K562 (cell line): ENCODE measurements around the gene LASP1NB.
A peak's percentile ranks its signal among the peaks of the same experiment; 100 is the strongest.

ENCODE experiments used
- ATAC-seq: fragments of 200-7000 bp; cut with Tn5 transposase; 3 replicates; pipeline ENCODE4 v1.9.1; 2020; ENCODE audit warnings: moderate library complexity
- BruUV-seq: library from RNA; stranded (reverse); fragments of 400-500 nt; replicated peaks from 2 replicates; lab custom pipeline; 2021; lab: Mats Ljungman, UMichigan
- CTCF ChIA-PET: fragments of 300-600 bp; formaldehyde crosslinking; extraction: SDS; loops from one replicate; lab custom pipeline; 2021; ENCODE audit warnings: low intra/inter-chr PET ratio; lab: Yijun Ruan, JAX
- POLR2A ChIA-PET: fragments of 300-600, 350-650 bp; sonication (Branson Sonifier 250); formaldehyde crosslinking; extraction: SDS; loops from one replicate; lab custom pipeline; 2021; ENCODE audit warnings: antibody characterized with exemption, inconsistent platforms; lab: Yijun Ruan, JAX
- DNase-seq, 4 experiments: peaks; one replicate each; pipeline versions ENCODE4 v3.0.0 to v3.0.0-alpha.2; 2011 to 2018; ENCODE audit warnings: low spot score in 3 of 4, mixed read lengths in 3 of 4; ENCODE audit errors: extremely low read depth in 1 of 4
- FAIRE-seq: peaks from 2 replicates; lab custom pipeline; 2011; peaks lifted over from hg19 to GRCh38; lab: Jason Lieb, UNC
- H2AFZ ChIP-seq: 2 replicates; pipeline ENCODE4 v1.6.0; 2011; ENCODE audit warnings: low read depth, low read length, control low read depth, inconsistent platforms
- H3K27ac ChIP-seq: fragments of 200-600 bp; 3 replicates; pipeline ENCODE4 v1.8.0; 2011; ENCODE audit warnings: low read depth, mild to moderate bottlenecking, control low read depth, inconsistent platforms, low read length, moderate library complexity, mixed read lengths; ENCODE audit errors: extremely low read depth
- H3K27me3 ChIP-seq, 2 experiments: fragments of 300-600 bp in 1 of 2; 2 replicates in 1 of 2; 3 replicates in 1 of 2; pipeline versions ENCODE4 v1.6.0 to v1.8.0; 2011; ENCODE audit warnings: inconsistent platforms in 2 of 2, low read length in 2 of 2, mild to moderate bottlenecking in 1 of 2, mixed read lengths in 1 of 2, moderate library complexity in 1 of 2; ENCODE audit not compliant: control insufficient read depth in 2 of 2, insufficient read depth in 2 of 2
- H3K36me3 ChIP-seq: fragments of 300-600 bp; 3 replicates; pipeline ENCODE4 v1.8.0; 2011; ENCODE audit warnings: mild to moderate bottlenecking, low read length, inconsistent platforms; ENCODE audit not compliant: control insufficient read depth, insufficient read depth
- H3K4me1 ChIP-seq, 2 experiments: fragments of 200-600 bp in 1 of 2; replicated peaks in 1 of 2; 2 replicates in 1 of 2; 3 replicates in 1 of 2; pipeline versions ENCODE4 v1.5.1 to v1.8.0; 2011; ENCODE audit warnings: inconsistent platforms in 2 of 2, low read length in 2 of 2, mild to moderate bottlenecking in 1 of 2, mixed read lengths in 1 of 2, moderate library complexity in 1 of 2; ENCODE audit not compliant: control insufficient read depth in 2 of 2, insufficient read depth in 2 of 2
- H3K4me2 ChIP-seq: 2 replicates; pipeline ENCODE4 v1.6.1; 2011; ENCODE audit warnings: low read length, control low read depth, inconsistent platforms, mixed read lengths; ENCODE audit not compliant: insufficient read depth
- H3K4me3 ChIP-seq: fragments of 200-600 bp; sonication (generic), shearing (Covaris generic); 2 replicates; pipeline ENCODE4 v1.5.1; 2016; ENCODE audit warnings: control low read depth, inconsistent platforms
- H3K79me2 ChIP-seq: fragments of 200-600 bp; 3 replicates; pipeline ENCODE4 v1.8.0; 2011; ENCODE audit warnings: low read length, inconsistent platforms; ENCODE audit not compliant: control insufficient read depth, insufficient read depth
- H3K9ac ChIP-seq, 2 experiments: 2 replicates each; pipeline versions ENCODE4 v1.6.0 to v1.6.1; 2011; ENCODE audit warnings: low read depth in 2 of 2, low read length in 2 of 2, control low read depth in 1 of 2, inconsistent platforms in 1 of 2, mild to moderate bottlenecking in 1 of 2, mixed read lengths in 1 of 2; ENCODE audit not compliant: insufficient read depth in 1 of 2
- H3K9me1 ChIP-seq: one replicate; pipeline ENCODE4 v1.6.0; 2011; ENCODE audit warnings: inconsistent platforms, mild to moderate bottlenecking, low read length, moderate library complexity; ENCODE audit not compliant: control insufficient read depth, insufficient read depth
- H3K9me3 ChIP-seq: replicated peaks from 2 replicates; pipeline ENCODE4 v1.5.1; 2011; ENCODE audit warnings: low read depth, low read length, inconsistent platforms; ENCODE audit not compliant: control insufficient read depth, insufficient read depth
- H4K20me1 ChIP-seq: replicated peaks from 2 replicates; pipeline ENCODE4 v1.6.1; 2011; ENCODE audit warnings: low read length, inconsistent platforms, mixed read lengths; ENCODE audit not compliant: control insufficient read depth, insufficient read depth
- CBFA2T2 ChIP-seq: fragments of 450-650 bp; conservative IDR thresholded peaks from 2 replicates; pipeline ENCODE4 v1.6.1; 2017; ENCODE audit warnings: mild to moderate bottlenecking
- CBFA2T3 ChIP-seq: fragments of 450-650 bp; IDR thresholded peaks from 2 replicates; pipeline ENCODE4 v1.6.1; 2017
- CHAMP1 ChIP-seq: fragments of 450-650 bp; IDR thresholded peaks from 2 replicates; pipeline ENCODE4 v1.6.1; 2016; ENCODE audit warnings: mild to moderate bottlenecking
- CLOCK ChIP-seq: fragments of 250-450 bp; sonication (Bioruptor Pico); IDR thresholded peaks from 2 replicates; pipeline ENCODE4 v1.4.0; 2020; ENCODE audit warnings: mild to moderate bottlenecking, moderate library complexity, borderline replicate concordance
- EP300 ChIP-seq: IDR thresholded peaks from 2 replicates; pipeline ENCODE4 v1.6.1; 2012; ENCODE audit warnings: low read length, improper control_type of control experiment
- KAT8 ChIP-seq: fragments of 450-650 bp; IDR thresholded peaks from 2 replicates; pipeline ENCODE4 v1.6.1; 2016; ENCODE audit warnings: low read depth, mild to moderate bottlenecking
- MEF2D ChIP-seq: conservative IDR thresholded peaks from 2 replicates; pipeline ENCODE4 v1.6.1; 2016; ENCODE audit warnings: low read depth, missing genetic modification characterization, missing compliant biosample characterization
- SRSF7 ChIP-seq: fragments of 200-400 bp; formaldehyde crosslinking; optimal IDR thresholded peaks from 2 replicates; pipeline ENCODE3; 2017; ENCODE audit warnings: mild to moderate bottlenecking, low read depth, low read length
- ZBTB11 ChIP-seq, 3 experiments: fragments of 200-800 bp in 1 of 3; fragments of 250-450 bp in 1 of 3; fragments of 450-650 bp in 1 of 3; sonication (Bioruptor Pico) in 1 of 3; sonication (Bioruptor generic) in 1 of 3; formaldehyde crosslinking in 1 of 3; IDR thresholded peaks; 2 replicates each; pipeline versions ENCODE4 v1.6.1 to v1.8.0; 2016 to 2022; ENCODE audit warnings: mild to moderate bottlenecking in 2 of 3, missing genetic modification characterization in 2 of 3, missing compliant biosample characterization in 1 of 3, moderate library complexity in 1 of 3
- ZKSCAN8 ChIP-seq: fragments of 200-800 bp; sonication (Bioruptor generic); IDR thresholded peaks from 2 replicates; pipeline ENCODE4 v1.6.1; 2016; ENCODE audit warnings: missing genetic modification characterization, missing compliant biosample characterization
- ZNF584 ChIP-seq: fragments of 200-800 bp; sonication (Bioruptor generic); IDR thresholded peaks from 2 replicates; pipeline ENCODE4 v1.6.1; 2016; ENCODE audit warnings: low read depth, mild to moderate bottlenecking, missing genetic modification characterization, missing compliant biosample characterization
- ZNF766 ChIP-seq: fragments of 200-800 bp; sonication (Bioruptor generic); conservative IDR thresholded peaks from 2 replicates; pipeline ENCODE4 v1.6.1; 2016; ENCODE audit warnings: missing genetic modification characterization, missing compliant biosample characterization
- WGBS: fragments of 100-300 bp; shearing (Covaris generic); methylation state at CpG from one replicate; pipeline ENCODE4 v1.1.6; 2016; ENCODE audit warnings: low coverage, mixed read lengths; ENCODE audit not compliant: insufficient coverage; ENCODE audit errors: missing lambda C conversion rate; 5-methylcytosine and 5-hydroxymethylcytosine counted together
- in situ Hi-C: fragments of 300-500 bp; cut with MboI; formaldehyde crosslinking; loops from 4 replicates; pipeline ENCODE4 v1.15.0; 2018; ENCODE audit warnings: inconsistent platforms, mixed read lengths
- intact Hi-C: fragments of 100-400 bp; cut with micrococcal nuclease; formaldehyde crosslinking; loops from 2 replicates; pipeline ENCODE4 v1.14.2; 2022

Gene LASP1NB

GRCh38 chr17:38898812-38899348 lies 26.5 kb upstream of the LASP1NB start:
- in situ Hi-C loops, result no loop called here
- no peak for TF ChIP-seq CLOCK (CRISPR knock-in tag)
- 0 out of 2 replicates have a peak, but pooled peaks have one; percentile 42 for TF ChIP-seq ZKSCAN8
- TF ChIP-seq EP300, result peak; percentile 40; the same call in 1 of the 2 replicates
- TF ChIP-seq CBFA2T3, result peak; percentile 76
- peak; percentile 45; the same call in 1 of the 2 replicates for TF ChIP-seq ZNF584 (CRISPR knock-in tag)
- TF ChIP-seq ZBTB11 (CRISPR knock-in tag; IDR thresholded peaks at IDR 0.05), result no peak
- peak; percentile 50; the same call in 1 of the 2 replicates for TF ChIP-seq ZNF766 (CRISPR knock-in tag)
- no peak for TF ChIP-seq SRSF7
- TF ChIP-seq MEF2D (tag), result no peak
- peak; percentile 57; the same call in 1 of the 2 replicates for TF ChIP-seq CBFA2T2
- TF ChIP-seq KAT8, result no peak
- no peak for TF ChIP-seq CHAMP1

More at GRCh38 chr17:38898812-38899348, 26.5 kb upstream of the LASP1NB start:
- Histone ChIP-seq H2AFZ (no peak overlapping the region), H3K4me2 (no peak overlapping the region), H3K27me3 (no peaks in the 10 kb centered on the region), H3K36me3 (peaks cover 75% of the 10 kb centered on the region), H3K9me3 (no peaks in the 10 kb centered on the region), H3K4me3 (no peak overlapping the region), H3K27ac (peak overlapping the region; percentile 62), H3K79me2 (peaks cover 26% of the 10 kb centered on the region), H3K4me1 (peaks cover 45 to 50% of the 10 kb centered on the region in 2 experiments), H4K20me1 (peaks cover 29% of the 10 kb centered on the region), H3K9ac (peak overlapping the region in 1 of 2 experiments; percentile 79; a peak in 2 of 4 replicates), H3K9me1 (peaks cover 1% of the 10 kb centered on the region)
- ChIA-PET CTCF (no interaction called here), POLR2A (interaction anchor here (1.9 to 2.4 kb wide), 2 partner anchors 11 to 13 kb away, joined by 7 to 9 read pairs; no protein-coding TSS in a partner anchor)
- intact Hi-C loops, result no loop called here
- FAIRE-seq (peak; percentile 62), DNase-seq (peak; percentile 75 to 82 (median 79)), ATAC-seq (peak; percentile 57)
- BruUV-seq, result no TSS peak
- WGBS, result 59% methylated on average over 8 of the region's 11 CpGs
